Osteocyte (in vitro differentiated cells): ENCODE measurements around the gene KAT6B. TPM values are rescaled to one million over a fixed set of nuclear protein-coding genes. Genes with fewer than 3 reads are reported as not detected.

Experiments used
- DNase-seq: peaks from one replicate; pipeline ENCODE4 v3.0.0; 2021; ENCODE audit warnings: mixed read lengths; ENCODE audit not compliant: unreplicated experiment; ENCODE audit errors: extremely low spot score
- H3K27ac Mint-ChIP-seq: one replicate; pipeline ENCODE4 v1.8.0; 2021; ENCODE audit warnings: mild to moderate bottlenecking, mixed read lengths; ENCODE audit not compliant: unreplicated experiment
- H3K27me3 Mint-ChIP-seq: one replicate; pipeline ENCODE4 v1.8.0; 2021; ENCODE audit warnings: mixed read lengths; ENCODE audit not compliant: unreplicated experiment
- H3K36me3 Mint-ChIP-seq: one replicate; pipeline ENCODE4 v1.8.0; 2021; ENCODE audit warnings: mixed read lengths; ENCODE audit not compliant: unreplicated experiment
- H3K4me1 Mint-ChIP-seq: one replicate; pipeline ENCODE4 v1.8.0; 2021; ENCODE audit warnings: mixed read lengths; ENCODE audit not compliant: unreplicated experiment
- H3K4me3 Mint-ChIP-seq: one replicate; pipeline ENCODE4 v1.8.0; 2021; ENCODE audit warnings: mild to moderate bottlenecking, moderate library complexity, mixed read lengths; ENCODE audit not compliant: unreplicated experiment
- H3K9me3 Mint-ChIP-seq: one replicate; pipeline ENCODE4 v1.8.0; 2021; ENCODE audit warnings: mixed read lengths; ENCODE audit not compliant: unreplicated experiment
- total RNA-seq: library from RNA; stranded (reverse); gene quantifications from 2 replicates; pipeline ENCODE4 v1.2.1, GENCODE V29; 2021
- TF ChIP-seq, protein P1 (sequence below): fragments of 200-600 bp; sonication (generic); IDR thresholded peaks from 2 replicates; pipeline ENCODE4 v1.5.0; 2021; ENCODE audit warnings: antibody characterized with exemption, mild to moderate bottlenecking, moderate library complexity

The KAT6B gene
- total RNA-seq, 1 donor from 2014 or later = 28.2 TPM

DNA sequence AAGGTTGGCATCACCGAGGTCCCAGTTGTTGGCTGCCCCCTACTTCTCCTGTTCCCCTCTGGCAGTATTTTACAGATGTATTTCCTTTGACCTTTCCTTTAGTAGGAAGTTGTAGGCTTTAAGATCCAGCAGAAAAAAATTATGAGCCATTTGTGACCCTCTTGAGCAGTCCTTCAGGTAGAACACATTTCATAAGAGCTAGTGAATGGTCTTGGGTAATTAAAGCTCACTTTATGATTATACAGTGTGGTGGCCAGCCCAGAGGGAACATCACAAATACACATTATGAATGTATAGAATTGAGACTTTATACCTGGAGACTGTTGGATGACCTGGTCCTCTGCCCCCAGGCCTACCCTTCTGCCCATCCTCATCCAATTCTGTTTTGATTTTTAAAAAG, 57.0 kb downstream of the KAT6B start:
- no peaks in the 10 kb centered on the region for H3K9me3 Mint-ChIP-seq
- H3K27ac Mint-ChIP-seq = no peak overlapping the region
- H3K27me3 Mint-ChIP-seq = no peaks in the 10 kb centered on the region
- DNase-seq = no peak
- H3K36me3 Mint-ChIP-seq = peaks cover 2% of the 10 kb centered on the region
- no peak overlapping the region for H3K4me3 Mint-ChIP-seq
- H3K4me1 Mint-ChIP-seq = peaks cover 12% of the 10 kb centered on the region
- TF ChIP-seq, protein P1, sequence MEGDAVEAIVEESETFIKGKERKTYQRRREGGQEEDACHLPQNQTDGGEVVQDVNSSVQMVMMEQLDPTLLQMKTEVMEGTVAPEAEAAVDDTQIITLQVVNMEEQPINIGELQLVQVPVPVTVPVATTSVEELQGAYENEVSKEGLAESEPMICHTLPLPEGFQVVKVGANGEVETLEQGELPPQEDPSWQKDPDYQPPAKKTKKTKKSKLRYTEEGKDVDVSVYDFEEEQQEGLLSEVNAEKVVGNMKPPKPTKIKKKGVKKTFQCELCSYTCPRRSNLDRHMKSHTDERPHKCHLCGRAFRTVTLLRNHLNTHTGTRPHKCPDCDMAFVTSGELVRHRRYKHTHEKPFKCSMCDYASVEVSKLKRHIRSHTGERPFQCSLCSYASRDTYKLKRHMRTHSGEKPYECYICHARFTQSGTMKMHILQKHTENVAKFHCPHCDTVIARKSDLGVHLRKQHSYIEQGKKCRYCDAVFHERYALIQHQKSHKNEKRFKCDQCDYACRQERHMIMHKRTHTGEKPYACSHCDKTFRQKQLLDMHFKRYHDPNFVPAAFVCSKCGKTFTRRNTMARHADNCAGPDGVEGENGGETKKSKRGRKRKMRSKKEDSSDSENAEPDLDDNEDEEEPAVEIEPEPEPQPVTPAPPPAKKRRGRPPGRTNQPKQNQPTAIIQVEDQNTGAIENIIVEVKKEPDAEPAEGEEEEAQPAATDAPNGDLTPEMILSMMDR = no peak

DNA sequence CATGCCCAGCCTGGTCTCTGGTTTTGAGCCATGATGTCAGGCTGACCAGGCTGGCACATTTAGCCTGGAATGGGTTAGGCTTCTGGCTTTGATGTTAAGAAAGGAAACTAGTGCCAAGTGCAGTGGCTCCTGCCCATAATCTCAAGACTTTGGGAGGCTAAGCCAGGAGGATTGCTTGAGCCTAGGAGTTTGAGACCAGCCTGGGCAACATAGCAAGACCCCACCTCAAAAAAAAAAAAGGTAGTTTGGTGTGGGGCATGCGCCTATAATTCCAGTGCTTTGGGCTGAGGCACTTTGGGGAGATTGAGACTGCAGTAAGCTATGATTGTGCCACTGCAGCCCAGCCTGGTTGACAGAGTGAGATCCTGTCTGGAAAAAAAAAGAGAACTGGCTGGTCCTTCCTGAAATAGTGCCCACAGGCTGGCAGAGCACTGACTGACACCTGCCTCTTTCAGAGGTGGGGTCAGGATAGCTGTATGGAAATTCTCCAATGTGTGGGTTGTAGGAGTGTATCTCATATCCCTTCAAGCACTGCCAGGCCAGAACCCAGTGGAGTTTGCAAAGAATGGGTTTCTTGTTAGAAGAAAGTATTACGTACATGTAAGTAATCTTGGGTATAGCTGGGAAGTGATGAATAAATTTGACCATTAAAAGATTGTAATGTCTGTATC, 61.3 kb downstream of the KAT6B start:
- no peaks in the 10 kb centered on the region for H3K27me3 Mint-ChIP-seq
- H3K4me1 Mint-ChIP-seq = peaks cover 2% of the 10 kb centered on the region
- H3K27ac Mint-ChIP-seq = no peak overlapping the region
- H3K36me3 Mint-ChIP-seq = no peaks in the 10 kb centered on the region
- no peak for DNase-seq
- TF ChIP-seq, protein P1 = no peak
- H3K9me3 Mint-ChIP-seq = no peaks in the 10 kb centered on the region
- no peak overlapping the region for H3K4me3 Mint-ChIP-seq

- no peak overlapping the region for H3K4me3 Mint-ChIP-seq
- DNase-seq = no peak
- no peaks in the 10 kb centered on the region for H3K36me3 Mint-ChIP-seq
- no peaks in the 10 kb centered on the region for H3K27me3 Mint-ChIP-seq
- H3K9me3 Mint-ChIP-seq = no peaks in the 10 kb centered on the region
- TF ChIP-seq, protein P1 = peak; percentile 18
- H3K4me1 Mint-ChIP-seq = peaks cover 2% of the 10 kb centered on the region
- no peak overlapping the region for H3K27ac Mint-ChIP-seq
These were observed 62.7 kb downstream of the KAT6B start for GRCh38 chr10:74888962-74889661.

GRCh38 chr10:74889662-74889998, 63.2 kb downstream of the KAT6B start:
- TF ChIP-seq, protein P1 = no peak
- Mint-ChIP-seq H3K4me3 (no peak overlapping the region), H3K4me1 (peaks cover 2% of the 10 kb centered on the region), H3K27me3 (no peaks in the 10 kb centered on the region), H3K27ac (no peak overlapping the region), H3K36me3 (no peaks in the 10 kb centered on the region), H3K9me3 (no peaks in the 10 kb centered on the region)
- DNase-seq = no peak

DNA sequence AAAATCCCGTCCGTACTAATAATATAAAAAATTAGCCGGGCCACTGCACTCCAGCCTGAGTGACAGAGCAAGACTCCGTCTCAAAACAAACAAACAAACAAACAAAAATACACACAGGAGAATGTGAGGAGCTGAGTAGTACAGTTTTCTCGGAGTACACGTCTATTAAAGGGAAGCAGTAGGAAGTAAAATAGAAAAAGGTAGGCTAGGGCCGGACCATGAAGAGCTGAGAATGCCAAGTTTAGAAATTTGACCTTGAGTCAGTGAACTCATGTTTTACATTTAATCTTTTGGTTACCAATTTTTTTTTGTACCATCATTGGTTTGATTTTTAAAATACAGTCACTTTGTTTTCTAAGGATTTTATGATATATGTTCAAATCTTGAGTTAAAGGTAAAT, 64.1 kb downstream of the KAT6B start:
- no peak overlapping the region for H3K4me3 Mint-ChIP-seq
- DNase-seq = no peak
- no peaks in the 10 kb centered on the region for H3K9me3 Mint-ChIP-seq
- TF ChIP-seq, protein P1 = no peak
- peaks cover 2% of the 10 kb centered on the region for H3K4me1 Mint-ChIP-seq
- H3K27me3 Mint-ChIP-seq = no peaks in the 10 kb centered on the region
- H3K36me3 Mint-ChIP-seq = no peaks in the 10 kb centered on the region
- H3K27ac Mint-ChIP-seq = no peak overlapping the region
